Hepatocyte (in vitro differentiated cells): ENCODE measurements around the gene DZIP1. TPM values are rescaled to one million over a fixed set of nuclear protein-coding genes. Genes with fewer than 3 reads are reported as not detected.
A peak's percentile ranks its signal among the peaks of the same experiment; 100 is the strongest.

Experiments used
- DNase-seq: peaks from one replicate; pipeline ENCODE4 v3.0.0-alpha.2; 2016; ENCODE audit warnings: low spot score
- H2AFZ ChIP-seq: fragments of 200-600 bp; sonication (generic); 2 replicates; pipeline ENCODE4 v1.6.0; 2016; ENCODE audit warnings: antibody characterized with exemption, mild to moderate bottlenecking
- H3K27ac ChIP-seq: fragments of 200-600 bp; sonication (generic); 2 replicates; pipeline ENCODE4 v1.5.1; 2016; ENCODE audit warnings: mild to moderate bottlenecking
- H3K27me3 ChIP-seq: fragments of 200-600 bp; sonication (generic); 2 replicates; pipeline ENCODE4 v1.6.1; 2016
- H3K36me3 ChIP-seq: fragments of 200-600 bp; sonication (generic); replicated peaks from 2 replicates; pipeline ENCODE4 v1.5.1; 2016; ENCODE audit warnings: low read depth; ENCODE audit not compliant: insufficient read depth
- H3K4me1 ChIP-seq: fragments of 200-600 bp; sonication (generic); 2 replicates; pipeline ENCODE4 v1.5.1; 2016; ENCODE audit warnings: mild to moderate bottlenecking, moderate library complexity; ENCODE audit not compliant: insufficient read depth
- H3K4me2 ChIP-seq: fragments of 200-600 bp; sonication (generic); 2 replicates; pipeline ENCODE4 v1.6.0; 2016
- H3K4me3 ChIP-seq: fragments of 200-600 bp; sonication (generic); 2 replicates; pipeline ENCODE4 v1.5.1; 2016; ENCODE audit warnings: mild to moderate bottlenecking
- H3K79me2 ChIP-seq: fragments of 200-600 bp; sonication (generic); 2 replicates; pipeline ENCODE4 v1.6.0; 2017; ENCODE audit warnings: mild to moderate bottlenecking
- H3K9me2 ChIP-seq: fragments of 200-600 bp; sonication (generic); replicated peaks from 2 replicates; pipeline ENCODE4 v1.6.0; 2017; ENCODE audit warnings: mild to moderate bottlenecking; ENCODE audit not compliant: insufficient read depth
- H3K9me3 ChIP-seq: fragments of 200-600 bp; sonication (generic); 2 replicates; pipeline ENCODE4 v1.5.1; 2016; ENCODE audit warnings: low read depth, mild to moderate bottlenecking
- H4K20me1 ChIP-seq: fragments of 200-600 bp; sonication (generic); 2 replicates; pipeline ENCODE4 v1.6.0; 2016; ENCODE audit warnings: mild to moderate bottlenecking; ENCODE audit not compliant: insufficient read depth, poor library complexity, severe bottlenecking
- CTCF ChIP-seq: fragments of 200-600 bp; sonication (generic); IDR thresholded peaks from 2 replicates; pipeline ENCODE4 v1.5.1; 2016; ENCODE audit warnings: antibody characterized with exemption, mild to moderate bottlenecking; ENCODE audit not compliant: poor library complexity
- EZH2 ChIP-seq: fragments of 200-600 bp; sonication (generic); IDR thresholded peaks from 2 replicates; pipeline ENCODE4 v1.6.1; 2016; ENCODE audit warnings: antibody characterized with exemption, mild to moderate bottlenecking, borderline replicate concordance
- EZH2phosphoT487 ChIP-seq: fragments of 200-600 bp; sonication (generic); IDR thresholded peaks from one replicate; pipeline ENCODE4 v1.6.1; 2018; ENCODE audit warnings: antibody characterized with exemption, mild to moderate bottlenecking, low read depth, moderate library complexity; ENCODE audit not compliant: unreplicated experiment, severe bottlenecking
- WGBS: methylation state at CpG from one replicate; pipeline ENCODE4 v1.1.6; 2016; ENCODE audit warnings: low lambda C conversion rate; ENCODE audit errors: missing lambda C conversion rate; 5-methylcytosine and 5-hydroxymethylcytosine counted together
- polyA plus RNA-seq: library from polyadenylated mRNA; unstranded; fragments of >200 nt; fragmentation: Nextera tagmentation; extraction: Ambion mirVana; gene quantifications from 2 replicates; pipeline ENCODE4 v1.2.1, GENCODE V29; 2016
- total RNA-seq: library from RNA; depleted of rRNA; stranded (reverse); fragments of >200 nt; gene quantifications from 2 replicates; pipeline ENCODE4 v1.2.3, GENCODE V29; 2014

DZIP1 gene
- total and polyA plus RNA-seq, 2 experiments from 2014 or later = 7.2 to 23.2 TPM

GRCh38 chr13:95643936-95644598 lies 439 bp downstream of the DZIP1 start:
- Histone ChIP-seq H2AFZ (peak overlapping the region; percentile 80), H3K36me3 (no peaks in the 10 kb centered on the region), H3K4me2 (peak overlapping the region; percentile 94), H3K27me3 (peaks cover 19% of the 10 kb centered on the region), H3K79me2 (peaks cover 3% of the 10 kb centered on the region), H3K9me2 (no peaks in the 10 kb centered on the region), H3K4me1 (peaks cover 9% of the 10 kb centered on the region), H3K27ac (peak overlapping the region; percentile 74), H4K20me1 (no peaks in the 10 kb centered on the region), H3K9me3 (no peaks in the 10 kb centered on the region), H3K4me3 (peak overlapping the region; percentile 88)
- TF ChIP-seq EZH2phosphoT487 (no peak), EZH2 (no peak), CTCF (no peak)
- WGBS = 1% methylated on average over 39 of the region's 62 CpGs
- peak; percentile 32 for DNase-seq

- H3K27me3 ChIP-seq = peaks cover 19% of the 10 kb centered on the region
- TF ChIP-seq EZH2phosphoT487 (no peak), EZH2 (peak; percentile 12)
- H3K79me2 ChIP-seq = peaks cover 3% of the 10 kb centered on the region
- peak overlapping the region; percentile 94 for H3K4me2 ChIP-seq
- H3K4me3 ChIP-seq = peak overlapping the region; percentile 88
- peaks cover 9% of the 10 kb centered on the region for H3K4me1 ChIP-seq
- H3K36me3 ChIP-seq = no peaks in the 10 kb centered on the region
- H3K9me3 ChIP-seq = no peaks in the 10 kb centered on the region
- no peaks in the 10 kb centered on the region for H4K20me1 ChIP-seq
- peak; percentile 16 for DNase-seq
- H3K9me2 ChIP-seq = no peaks in the 10 kb centered on the region
- peak overlapping the region; percentile 80 for H2AFZ ChIP-seq
- 6% methylated on average over 16 of the region's 16 CpGs for WGBS
- peak overlapping the region; percentile 74 for H3K27ac ChIP-seq
Observed at GRCh38 chr13:95643571-95643935, 953 bp downstream of the DZIP1 start.

GRCh38 chr13:95642999-95643398 lies 1.5 kb downstream of the DZIP1 start:
- peak overlapping the region; percentile 80 for H2AFZ ChIP-seq
- H3K36me3 ChIP-seq = no peaks in the 10 kb centered on the region
- DNase-seq = no peak
- peak overlapping the region; percentile 74 for H3K27ac ChIP-seq
- 41% methylated on average over 3 of the region's 3 CpGs for WGBS
- H3K27me3 ChIP-seq = peaks cover 19% of the 10 kb centered on the region
- TF ChIP-seq EZH2phosphoT487 (no peak), EZH2 (no peak), CTCF (no peak)
- peak overlapping the region; percentile 88 for H3K4me3 ChIP-seq
- peaks cover 3% of the 10 kb centered on the region for H3K79me2 ChIP-seq
- no peaks in the 10 kb centered on the region for H3K9me3 ChIP-seq
- no peaks in the 10 kb centered on the region for H3K9me2 ChIP-seq
- no peaks in the 10 kb centered on the region for H4K20me1 ChIP-seq
- peaks cover 9% of the 10 kb centered on the region for H3K4me1 ChIP-seq
- peak overlapping the region; percentile 94 for H3K4me2 ChIP-seq

GRCh38 chr13:95642028-95642621 lies 2.4 kb downstream of the DZIP1 start:
- peak; percentile 73 for DNase-seq
- Histone ChIP-seq H3K27ac (no peak overlapping the region), H3K4me3 (peak overlapping the region; percentile 21), H3K9me2 (no peaks in the 10 kb centered on the region), H3K4me2 (peak overlapping the region; percentile 94), H3K4me1 (peaks cover 9% of the 10 kb centered on the region), H4K20me1 (no peaks in the 10 kb centered on the region), H3K36me3 (no peaks in the 10 kb centered on the region), H3K79me2 (peaks cover 3% of the 10 kb centered on the region), H3K27me3 (peaks cover 19% of the 10 kb centered on the region), H2AFZ (peak overlapping the region; percentile 55), H3K9me3 (no peaks in the 10 kb centered on the region)
- no peak for TF ChIP-seq EZH2phosphoT487
- TF ChIP-seq EZH2 = peak; percentile 51
- no peak for TF ChIP-seq CTCF
- WGBS = 17% methylated on average over 35 of the region's 35 CpGs
